Muscle layer of colon (tissue), 2 donors: ENCODE results near the gene ALLC.

Experiments
- H3K27ac ChIP-seq: one replicate; pipeline ENCODE4 v1.7.0; 2013; ENCODE audit warnings: low read depth, mild to moderate bottlenecking, low read length, moderate library complexity
- H3K27me3 ChIP-seq, 2 donors: one replicate each; pipeline ENCODE4 v1.7.0; 2013; ENCODE audit warnings: low read length in 2 of 2, mild to moderate bottlenecking in 2 of 2; ENCODE audit not compliant: insufficient read depth in 2 of 2, control insufficient read depth in 1 of 2
- H3K36me3 ChIP-seq: one replicate; pipeline ENCODE4 v1.7.0; 2013; ENCODE audit warnings: mild to moderate bottlenecking, low read length; ENCODE audit not compliant: insufficient read depth
- H3K4me1 ChIP-seq: one replicate; pipeline ENCODE4 v1.7.0; 2013; ENCODE audit warnings: mild to moderate bottlenecking, low read length; ENCODE audit not compliant: insufficient read depth
- H3K4me3 ChIP-seq, 2 donors: one replicate each; pipeline ENCODE4 v1.7.0; 2013; ENCODE audit warnings: low read length in 2 of 2, low read depth in 1 of 2, mild to moderate bottlenecking in 1 of 2, moderate library complexity in 1 of 2
- H3K9ac ChIP-seq: one replicate; pipeline ENCODE4 v1.7.0; 2013; ENCODE audit warnings: low read length
- H3K9me3 ChIP-seq: one replicate; pipeline ENCODE4 v1.7.0; 2013; ENCODE audit warnings: mild to moderate bottlenecking, low read length
- donor health status: abdominal sarcoma.
- donor health status: Adenocarcinoma of cecum.

Gene ALLC

GRCh38 chr2:3718679-3719078, 60.7 kb downstream of the ALLC start:
- Histone ChIP-seq H3K4me1 (no peaks in the 10 kb centered on the region), H3K9me3 (no peaks in the 10 kb centered on the region), H3K27me3 (no peaks in the 10 kb centered on the region), H3K4me3 (no peak overlapping the region), H3K27ac (no peak overlapping the region), H3K9ac (no peak overlapping the region), H3K36me3 (no peaks in the 10 kb centered on the region)

GRCh38 chr2:3725002-3725401, 67.0 kb downstream of the ALLC start:
- no peak overlapping the region for H3K27ac ChIP-seq
- peaks cover 0 to 4% of the 10 kb centered on the region in 2 donors for H3K27me3 ChIP-seq
- no peaks in the 10 kb centered on the region for H3K36me3 ChIP-seq
- no peak overlapping the region for H3K9ac ChIP-seq
- no peak overlapping the region for H3K4me3 ChIP-seq
- H3K9me3 ChIP-seq = no peaks in the 10 kb centered on the region
- H3K4me1 ChIP-seq = no peaks in the 10 kb centered on the region

- no peak overlapping the region for H3K4me3 ChIP-seq
Measured at GRCh38 chr2:3725458-3726250, 67.7 kb downstream of the ALLC start.

GRCh38 chr2:3726511-3726910, 68.5 kb downstream of the ALLC start:
- no peaks in the 10 kb centered on the region for H3K9me3 ChIP-seq
- H3K36me3 ChIP-seq = no peaks in the 10 kb centered on the region
- peaks cover 0 to 4% of the 10 kb centered on the region in 2 donors for H3K27me3 ChIP-seq
- no peak overlapping the region for H3K27ac ChIP-seq
- no peak overlapping the region for H3K9ac ChIP-seq
- H3K4me3 ChIP-seq = no peak overlapping the region
- no peaks in the 10 kb centered on the region for H3K4me1 ChIP-seq

More at GRCh38 chr2:3725458-3726250, 67.7 kb downstream of the ALLC start:
- Histone ChIP-seq H3K9me3 (no peaks in the 10 kb centered on the region), H3K4me1 (no peaks in the 10 kb centered on the region), H3K36me3 (no peaks in the 10 kb centered on the region), H3K27ac (no peak overlapping the region), H3K9ac (no peak overlapping the region), H3K27me3 (peaks cover 0 to 4% of the 10 kb centered on the region in 2 donors)

GRCh38 chr2:3727397-3728045, 69.5 kb downstream of the ALLC start:
- Histone ChIP-seq H3K27ac (no peak overlapping the region), H3K9me3 (no peaks in the 10 kb centered on the region), H3K36me3 (no peaks in the 10 kb centered on the region), H3K4me1 (no peaks in the 10 kb centered on the region), H3K27me3 (peaks cover 0 to 4% of the 10 kb centered on the region in 2 donors), H3K9ac (no peak overlapping the region), H3K4me3 (no peak overlapping the region)

GRCh38 chr2:3728104-3729054, 70.4 kb downstream of the ALLC start:
- Histone ChIP-seq H3K36me3 (no peaks in the 10 kb centered on the region), H3K27ac (no peak overlapping the region), H3K4me1 (no peaks in the 10 kb centered on the region), H3K9me3 (no peaks in the 10 kb centered on the region), H3K4me3 (no peak overlapping the region), H3K27me3 (peaks cover 0 to 4% of the 10 kb centered on the region in 2 donors), H3K9ac (no peak overlapping the region)

- no peak overlapping the region for H3K27ac ChIP-seq
- H3K9ac ChIP-seq = no peak overlapping the region
- no peak overlapping the region for H3K4me3 ChIP-seq
- no peaks in the 10 kb centered on the region for H3K4me1 ChIP-seq
- H3K36me3 ChIP-seq = no peaks in the 10 kb centered on the region
- no peaks in the 10 kb centered on the region for H3K9me3 ChIP-seq
- peaks cover 0 to 4% of the 10 kb centered on the region in 2 donors for H3K27me3 ChIP-seq
Measured at GRCh38 chr2:3729055-3729448, 71.1 kb downstream of the ALLC start.

- peaks cover 0 to 4% of the 10 kb centered on the region in 2 donors for H3K27me3 ChIP-seq
- H3K4me1 ChIP-seq = no peaks in the 10 kb centered on the region
- H3K9ac ChIP-seq = no peak overlapping the region
- H3K9me3 ChIP-seq = no peaks in the 10 kb centered on the region
- H3K4me3 ChIP-seq = no peak overlapping the region
- no peaks in the 10 kb centered on the region for H3K36me3 ChIP-seq
- no peak overlapping the region for H3K27ac ChIP-seq
Measured at GRCh38 chr2:3729786-3730185, 71.8 kb downstream of the ALLC start.

- no peak overlapping the region for H3K4me3 ChIP-seq
- H3K4me1 ChIP-seq = no peaks in the 10 kb centered on the region
- H3K27me3 ChIP-seq = peaks cover 0 to 4% of the 10 kb centered on the region in 2 donors
- H3K36me3 ChIP-seq = no peaks in the 10 kb centered on the region
- H3K9me3 ChIP-seq = no peaks in the 10 kb centered on the region
- no peak overlapping the region for H3K9ac ChIP-seq
- H3K27ac ChIP-seq = no peak overlapping the region
Measured at GRCh38 chr2:3730646-3731045, 72.6 kb downstream of the ALLC start.

- no peak overlapping the region for H3K4me3 ChIP-seq
- peaks cover 0 to 4% of the 10 kb centered on the region in 2 donors for H3K27me3 ChIP-seq
- no peak overlapping the region for H3K27ac ChIP-seq
- H3K9me3 ChIP-seq = no peaks in the 10 kb centered on the region
- H3K36me3 ChIP-seq = no peaks in the 10 kb centered on the region
- no peak overlapping the region for H3K9ac ChIP-seq
- H3K4me1 ChIP-seq = no peaks in the 10 kb centered on the region
Measured at GRCh38 chr2:3731829-3732228, 73.8 kb downstream of the ALLC start.

- Histone ChIP-seq H3K27ac (no peak overlapping the region), H3K36me3 (no peaks in the 10 kb centered on the region), H3K27me3 (no peaks in the 10 kb centered on the region)
Measured at GRCh38 chr2:3736112-3736511, 78.1 kb downstream of the ALLC start.

More at GRCh38 chr2:3736112-3736511, 78.1 kb downstream of the ALLC start:
- Histone ChIP-seq H3K9ac (no peak overlapping the region), H3K4me3 (no peak overlapping the region), H3K4me1 (no peaks in the 10 kb centered on the region), H3K9me3 (no peaks in the 10 kb centered on the region)
